Activated T-cell treated with anti-CD3 and anti-CD28 coated beads for 24 hours (primary cell): ENCODE data around the gene PIEZO1.
A peak's percentile ranks its signal among the peaks of the same experiment; 100 is the strongest.

Experiments
- DNase-seq: peaks from one replicate; pipeline ENCODE4 v3.0.0-alpha.2; 2020; ENCODE audit warnings: low read depth

The PIEZO1 gene

GRCh38 chr16:88691924-88692560 is 93.0 kb downstream of the PIEZO1 start:
- DNase-seq = no peak

GRCh38 chr16:88691129-88691813 is 93.7 kb downstream of the PIEZO1 start:
- no peak for DNase-seq

- no peak for DNase-seq
These were observed 94.5 kb downstream of the PIEZO1 start for GRCh38 chr16:88690341-88691128.

- no peak for DNase-seq
These were observed 96.8 kb downstream of the PIEZO1 start for GRCh38 chr16:88688013-88688778.

GRCh38 chr16:88687676-88688012 is 97.4 kb downstream of the PIEZO1 start:
- DNase-seq = no peak

GRCh38 chr16:88687254-88687576 is 97.8 kb downstream of the PIEZO1 start:
- no peak for DNase-seq

- peak; percentile 81 for DNase-seq
These were observed 98.4 kb downstream of the PIEZO1 start, which contains the start of gene SNAI3 for GRCh38 chr16:88686439-88687253. SNAI3 (minus strand) TSS chr16:88686507; CDS start chr16:88686406, 101 bp downstream.

GRCh38 chr16:88686062-88686438 is 99.0 kb downstream of the PIEZO1 start:
- no peak for DNase-seq

- no peak for DNase-seq
These were observed 99.6 kb downstream of the PIEZO1 start for GRCh38 chr16:88685156-88686061.

- DNase-seq = no peak
These were observed 100.4 kb downstream of the PIEZO1 start for GRCh38 chr16:88684569-88685155.

GRCh38 chr16:88681709-88682451 is 103.1 kb downstream of the PIEZO1 start:
- DNase-seq = peak; percentile 56

GRCh38 chr16:88681084-88681680 is 103.8 kb downstream of the PIEZO1 start:
- DNase-seq = no peak

- no peak for DNase-seq
These were observed 104.4 kb downstream of the PIEZO1 start for GRCh38 chr16:88680554-88681083.

GRCh38 chr16:88678224-88678979 is 106.6 kb downstream of the PIEZO1 start:
- no peak for DNase-seq

- DNase-seq = no peak
These were observed 107.3 kb downstream of the PIEZO1 start for GRCh38 chr16:88677721-88678120.

- DNase-seq = no peak
These were observed 108.3 kb downstream of the PIEZO1 start for GRCh38 chr16:88676502-88677242.

GRCh38 chr16:88673716-88674379 is 111.2 kb downstream of the PIEZO1 start:
- DNase-seq = no peak
